Kasumi-1 (cell line): ENCODE data around the gene PARL.

Source experiments
- DNase-seq, 2 experiments: peaks; one replicate each; lab custom pipeline; 2025; lab: John Stamatoyannopoulos, UW

Gene PARL

DNA sequence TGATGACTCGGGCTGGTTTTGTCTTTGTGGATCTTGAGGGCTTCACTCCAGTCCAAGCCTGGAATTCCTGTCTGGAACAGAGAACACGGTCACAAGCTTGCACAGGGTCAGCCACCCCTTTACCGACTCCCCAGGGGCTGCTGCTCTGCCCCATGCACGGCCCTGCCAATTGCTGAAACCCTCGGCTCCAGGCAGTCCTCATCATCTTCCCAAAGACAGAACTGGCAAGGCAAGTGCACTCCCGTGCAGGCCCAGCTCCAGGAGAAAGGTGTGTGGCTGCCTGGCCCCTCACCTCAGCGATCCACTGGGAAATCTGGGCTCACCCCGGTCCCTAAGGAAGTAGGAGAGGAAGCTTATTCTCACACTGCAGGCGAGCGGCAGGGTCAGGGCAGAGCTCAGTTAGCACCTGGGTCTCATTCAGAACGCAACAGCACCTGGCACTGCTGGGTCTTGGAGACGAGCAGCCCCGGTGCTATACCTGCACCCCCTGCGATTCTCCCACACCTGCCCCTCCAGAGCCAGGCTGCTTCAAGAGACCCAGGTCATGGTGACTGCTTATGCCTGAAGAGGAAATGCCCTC, 66.5 kb downstream of the PARL start:
- DNase-seq, result no peak

DNA sequence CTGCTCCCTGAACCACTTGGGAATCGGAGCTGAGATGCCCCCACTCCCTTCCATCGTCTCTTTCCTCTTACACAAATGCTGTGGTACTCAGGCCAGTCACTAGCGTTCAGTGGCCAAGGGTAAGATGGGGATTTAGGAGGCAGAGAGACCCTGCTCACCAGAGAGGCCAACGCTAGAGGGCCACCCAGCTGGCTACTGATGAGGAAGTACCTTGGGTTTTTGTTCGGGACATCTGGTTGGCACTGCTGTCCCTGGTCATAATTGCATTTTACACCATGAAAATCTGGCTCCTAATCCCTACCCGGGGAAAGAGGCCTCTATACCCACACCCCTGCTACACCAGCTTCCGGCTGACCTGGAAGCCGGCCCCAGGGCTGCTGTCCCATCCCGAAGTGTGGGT, 67.0 kb downstream of the PARL start:
- DNase-seq, result no peak

DNA sequence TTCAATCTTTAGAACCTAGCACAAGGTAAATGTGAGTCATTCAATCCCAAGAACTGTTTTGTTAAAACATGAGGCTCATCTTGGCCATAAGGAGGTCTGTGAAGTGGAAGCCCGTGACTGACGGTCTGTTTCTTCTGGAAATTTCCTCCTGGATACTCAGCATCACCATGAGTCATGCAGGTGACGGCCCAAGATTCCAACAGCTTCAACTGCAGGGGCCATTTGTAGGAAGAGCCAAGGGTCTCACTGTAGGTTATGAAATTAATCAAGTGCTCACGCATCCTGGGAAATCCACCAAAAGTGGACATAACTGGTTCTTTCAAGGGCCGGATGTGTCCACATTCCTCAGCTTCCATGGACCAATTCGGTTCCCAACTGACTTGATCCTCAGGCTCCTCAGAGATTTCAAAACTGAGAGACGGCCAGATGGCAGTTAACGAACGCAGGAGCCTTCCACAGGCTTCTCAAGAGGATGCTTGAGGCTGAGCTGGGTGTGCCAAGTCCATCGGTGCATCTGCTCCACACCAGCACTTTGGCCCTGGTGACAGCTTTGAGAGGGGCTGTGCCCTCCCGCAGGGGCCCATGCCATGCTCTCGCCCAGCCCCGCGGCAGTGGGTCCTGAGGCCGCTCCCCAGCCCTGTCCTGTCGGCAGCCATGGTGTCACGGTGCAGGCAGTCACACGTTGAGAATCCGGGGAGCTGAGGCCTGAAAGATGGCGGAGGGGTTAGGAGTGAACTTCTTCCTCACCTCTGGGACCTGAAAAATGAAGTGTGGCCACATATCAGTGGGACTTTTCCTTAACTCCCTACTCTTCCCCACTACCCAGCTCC, 67.8 kb downstream of the PARL start:
- DNase-seq, result no peak

DNA sequence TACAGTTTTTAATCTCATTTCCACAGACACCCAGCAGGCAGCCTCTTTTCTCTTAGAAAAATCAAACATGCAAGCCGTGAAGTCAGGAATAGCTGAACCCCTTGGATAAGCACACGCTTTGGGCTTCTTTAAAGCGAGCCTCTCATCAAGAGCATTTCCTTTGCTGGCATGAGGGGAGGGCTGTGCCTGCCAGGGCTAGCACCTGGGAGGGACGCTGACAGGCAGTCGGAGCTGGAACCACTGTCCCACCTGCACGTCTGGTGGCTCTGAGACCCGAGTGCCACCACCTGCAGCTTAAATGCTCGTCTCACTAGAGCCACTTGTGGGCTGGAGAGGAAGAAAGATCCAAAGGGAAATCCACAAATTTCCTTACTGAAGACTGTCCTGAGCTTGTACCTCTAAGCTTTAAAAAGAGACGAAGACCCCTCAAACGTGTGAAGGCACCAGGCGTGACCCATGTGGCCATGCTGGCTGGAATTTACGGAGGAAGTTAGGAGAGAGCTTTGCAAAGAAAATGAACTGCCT, 68.7 kb downstream of the PARL start:
- DNase-seq, result no peak

DNA sequence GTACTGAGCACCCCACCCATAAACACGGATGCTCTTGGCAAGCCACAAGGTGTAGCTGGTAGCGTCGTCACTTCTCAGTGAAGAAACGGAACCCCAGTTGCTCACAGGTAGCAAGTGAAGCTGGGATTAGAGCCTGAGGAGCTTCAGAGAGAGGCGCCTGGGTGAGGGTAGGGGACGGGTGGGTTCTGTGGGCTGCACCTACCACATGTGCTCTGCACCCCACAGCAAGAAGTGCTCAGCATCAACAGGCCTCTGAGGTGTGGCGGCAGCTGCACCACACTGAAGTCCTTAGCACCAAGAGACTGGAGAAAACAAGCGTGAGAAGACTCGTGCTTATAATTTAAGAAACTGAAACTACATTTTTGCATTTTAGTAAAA, 69.1 kb downstream of the PARL start:
- no peak for DNase-seq

DNA sequence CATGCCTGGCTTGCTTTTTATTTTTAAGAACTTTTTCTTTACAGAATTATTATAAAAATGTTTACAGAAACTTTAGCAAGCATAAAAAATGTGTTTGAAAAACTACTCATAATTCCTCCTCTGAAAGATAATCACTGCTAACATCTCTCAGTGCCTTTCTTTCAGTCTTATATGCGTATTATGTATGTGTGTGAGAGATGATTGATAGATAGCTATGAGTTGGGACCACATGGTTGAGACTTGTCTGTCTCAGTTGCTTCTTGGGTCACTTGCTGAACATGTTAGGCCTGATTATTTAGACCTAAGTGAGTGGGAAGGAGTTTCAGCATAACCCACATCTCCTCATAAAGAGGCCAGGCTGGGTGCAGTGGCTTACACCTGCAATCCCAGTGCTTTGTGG, 70.4 kb downstream of the PARL start:
- no peak for DNase-seq

DNA sequence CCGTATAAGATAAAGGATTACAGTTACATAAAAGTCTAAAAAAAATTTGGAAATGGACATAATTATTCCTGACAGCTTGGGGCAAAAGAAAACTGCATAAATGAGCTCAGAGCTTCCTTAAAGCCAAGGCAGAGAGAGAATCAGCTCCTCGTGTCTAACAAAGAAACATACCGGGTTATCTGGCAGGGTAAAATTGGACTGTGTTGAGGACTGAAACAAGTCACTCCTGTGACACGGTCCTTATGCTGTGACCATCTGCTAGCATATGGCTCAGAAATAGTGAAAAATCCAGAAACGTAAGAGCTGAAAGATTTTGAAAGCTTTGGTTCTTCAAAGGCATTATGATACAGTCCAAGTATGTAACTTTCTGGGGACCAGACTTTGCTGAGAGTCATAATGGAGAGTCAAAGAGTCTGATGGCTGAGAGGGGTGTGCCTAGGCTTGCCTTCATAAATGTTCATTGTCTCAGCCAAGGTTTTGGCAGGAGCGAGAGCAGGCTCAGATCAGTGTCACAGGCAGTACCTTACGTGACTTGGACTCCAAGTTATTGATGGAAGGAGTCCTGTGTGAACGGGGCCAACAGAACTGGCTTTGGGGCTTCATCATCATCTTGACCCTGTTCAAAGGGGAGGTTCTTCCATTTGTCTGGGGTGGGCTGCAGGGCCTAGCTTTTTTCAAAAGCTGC, 71.8 kb downstream of the PARL start:
- no peak for DNase-seq

DNA sequence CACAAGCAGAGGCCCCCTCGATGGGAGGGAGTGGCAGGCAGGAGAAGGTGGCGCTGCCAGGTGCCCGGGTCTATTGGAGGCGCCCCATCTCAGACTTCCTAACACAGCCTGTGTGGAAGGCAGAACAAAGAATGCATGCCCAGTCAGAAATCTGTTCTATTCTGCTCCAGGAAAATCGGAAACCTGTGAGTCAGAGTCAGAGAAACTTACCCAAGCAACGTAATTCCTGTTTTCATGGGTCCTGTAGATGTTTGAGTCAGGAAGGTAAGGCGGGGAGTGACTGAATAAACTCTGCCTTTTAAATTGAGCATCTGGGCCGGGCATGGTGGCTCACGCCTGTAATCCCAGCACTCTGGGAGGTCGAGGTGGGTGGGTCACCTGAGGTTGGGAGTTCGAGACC, 73.0 kb downstream of the PARL start:
- DNase-seq, result no peak

DNA sequence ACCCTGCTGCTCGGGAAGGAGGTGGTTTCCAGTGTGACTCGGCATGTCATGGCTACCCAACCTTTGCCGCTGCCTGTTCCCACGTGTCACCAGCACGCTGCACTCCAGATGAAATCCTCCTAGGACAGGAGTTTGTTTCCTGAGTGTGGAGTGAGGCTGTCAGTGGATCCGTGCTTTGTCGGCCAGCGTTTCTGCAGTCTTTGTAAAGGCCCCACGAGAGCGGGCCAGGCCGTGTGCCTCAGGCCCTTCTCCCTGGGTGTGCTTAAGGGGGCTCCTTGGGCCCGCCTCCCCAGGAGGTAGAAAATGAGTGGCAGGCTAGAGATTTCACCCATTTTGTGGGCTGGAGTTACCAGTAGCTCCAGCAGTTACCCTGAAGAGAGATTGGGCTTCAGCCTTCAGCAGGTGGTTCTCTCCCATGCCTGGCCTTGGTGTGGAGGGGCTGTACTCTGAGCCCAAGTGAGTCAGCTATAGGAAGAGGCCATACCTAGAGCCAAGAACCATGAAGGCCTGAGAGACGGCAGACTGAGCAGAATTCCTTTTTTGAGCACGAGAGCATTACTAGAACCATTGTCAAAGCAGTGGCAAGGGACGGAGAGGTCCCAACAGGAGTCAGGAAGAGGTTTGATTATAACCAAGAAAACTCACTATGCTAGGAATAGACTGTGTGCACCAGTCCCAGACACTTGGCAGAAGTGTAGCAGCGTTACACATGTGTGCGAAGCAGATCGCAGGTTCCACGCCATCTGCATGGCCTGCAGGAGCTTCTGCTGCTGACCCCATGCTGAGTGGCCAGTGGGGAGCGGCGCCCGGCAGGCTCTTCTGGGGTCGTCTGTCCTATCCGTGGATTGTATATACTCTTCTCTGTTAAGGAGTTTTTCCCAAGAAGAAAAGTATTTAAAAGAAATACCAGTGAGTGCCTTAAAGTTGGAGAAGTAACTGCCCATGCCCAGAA, 73.8 kb downstream of the PARL start:
- no peak for DNase-seq

DNA sequence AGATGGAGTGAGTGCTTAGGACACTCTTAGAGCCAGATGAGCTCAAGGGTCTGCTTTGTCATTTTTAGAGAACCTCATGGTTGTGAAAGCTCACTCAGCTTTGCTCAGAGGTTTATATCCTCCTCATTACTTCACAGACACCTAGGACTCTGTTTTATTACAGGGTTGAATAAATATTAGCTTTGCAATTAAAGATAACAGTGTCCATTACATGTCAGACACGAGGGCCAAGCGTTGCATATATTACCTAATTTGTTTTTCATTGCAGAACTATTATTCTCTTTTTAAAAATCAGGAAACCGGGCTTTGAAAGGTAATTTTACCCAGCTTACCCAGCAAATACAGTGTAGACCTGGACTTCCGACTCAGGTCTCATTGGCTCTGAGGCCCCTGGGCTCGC, 75.4 kb downstream of the PARL start:
- no peak for DNase-seq

DNA sequence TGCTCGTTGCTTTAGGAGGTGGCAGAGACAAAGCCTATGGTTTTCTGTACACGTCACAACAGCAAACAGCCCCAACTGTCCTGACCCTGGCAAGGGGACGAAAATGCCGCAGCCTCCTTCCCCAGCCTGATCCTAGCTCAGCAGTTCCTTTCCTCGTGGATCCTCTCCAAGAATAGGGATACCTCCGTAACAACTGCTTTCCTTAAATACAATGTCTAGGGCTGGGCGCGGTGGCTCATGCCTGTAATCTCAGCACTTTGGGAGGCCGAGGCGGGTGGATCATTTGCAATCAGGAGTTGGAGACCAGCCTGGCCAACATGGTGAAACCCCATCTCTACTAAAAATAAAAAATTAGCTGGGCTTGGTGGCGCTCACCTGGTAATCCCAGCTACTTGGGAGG, 76.3 kb downstream of the PARL start:
- DNase-seq, result no peak

DNA sequence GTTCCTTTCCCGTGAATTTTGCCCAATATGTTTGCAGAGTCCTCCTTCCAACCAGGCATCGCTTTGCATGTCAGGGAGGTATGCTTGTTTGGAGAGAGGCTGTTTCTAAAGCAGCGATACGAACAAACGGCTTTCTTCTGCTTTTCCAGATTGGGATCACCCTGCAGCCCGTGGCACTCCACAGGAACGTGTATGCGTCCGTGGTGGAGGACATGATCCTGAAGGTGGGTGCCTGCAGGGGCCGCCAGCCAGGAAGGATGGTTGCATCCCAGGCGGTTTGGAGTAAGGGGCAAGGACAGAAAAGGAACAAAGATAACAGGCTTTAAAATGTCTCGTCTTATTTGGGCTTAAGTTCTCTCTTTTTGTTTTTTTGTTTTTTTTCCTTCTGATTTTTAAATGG, 76.8 kb downstream of the PARL start:
- no peak for DNase-seq

DNA sequence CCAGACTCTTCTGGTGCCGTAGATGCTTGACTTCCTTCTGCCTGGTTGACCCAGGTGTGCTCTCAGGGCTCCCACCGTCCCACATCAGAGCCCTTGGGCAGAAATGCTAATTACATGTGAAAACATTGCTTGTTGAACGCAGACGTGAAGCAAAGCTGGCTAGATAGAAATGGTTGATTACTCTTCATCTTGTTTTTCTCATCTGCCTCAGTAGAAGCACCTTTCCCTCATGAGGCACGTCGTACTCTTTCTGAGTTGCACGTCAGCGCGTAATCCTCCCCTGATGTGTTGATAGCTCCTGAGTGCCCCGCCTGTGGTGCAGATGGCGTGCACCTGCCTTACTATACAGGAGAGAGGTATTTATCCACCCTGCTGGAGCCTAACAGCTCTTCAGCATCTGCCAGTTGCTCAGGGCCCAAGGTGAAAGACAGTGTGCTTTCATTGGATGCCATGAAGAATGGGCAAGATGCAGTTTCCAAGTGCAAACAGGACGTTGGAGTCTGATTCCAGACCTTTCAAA, 77.4 kb downstream of the PARL start:
- no peak for DNase-seq

DNA sequence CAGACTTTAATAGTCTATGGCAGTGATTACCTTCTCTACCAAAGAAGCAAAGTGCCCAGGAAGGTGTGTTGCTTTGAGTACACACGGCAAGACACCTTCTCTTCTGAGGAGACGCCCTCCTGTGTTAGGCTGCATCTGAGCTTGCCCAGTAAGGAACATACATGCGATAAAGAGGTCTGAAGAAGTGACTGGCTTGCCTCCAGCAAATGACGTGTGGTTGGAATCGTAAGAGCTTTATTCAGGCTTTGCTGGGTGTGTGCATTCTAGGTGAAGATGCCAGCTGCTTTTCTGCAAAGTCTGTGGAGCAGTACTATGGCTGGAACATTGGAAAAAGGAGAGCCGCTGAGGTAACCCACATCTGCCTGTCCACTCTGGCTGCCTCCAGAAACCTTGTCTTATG, 81.7 kb downstream of the PARL start:
- DNase-seq, result no peak

DNA sequence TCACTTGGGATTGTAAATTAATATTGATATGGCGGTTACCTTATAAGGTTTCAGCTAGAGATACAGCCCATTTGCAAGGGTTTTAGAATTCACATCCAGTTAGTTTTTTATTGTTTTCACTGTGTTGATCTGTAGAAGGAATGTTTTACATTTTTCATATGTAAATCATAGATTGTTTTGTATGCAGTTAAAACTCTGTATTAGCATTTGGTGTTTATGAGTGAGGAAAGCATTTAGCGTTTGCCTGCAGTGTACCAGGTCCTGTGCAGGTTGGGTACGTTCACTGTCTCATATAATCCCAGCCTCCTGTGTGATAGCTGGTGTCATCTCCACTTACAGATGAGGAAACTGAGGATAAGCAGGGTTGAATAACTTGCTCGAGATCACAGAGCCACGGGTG, 83.1 kb downstream of the PARL start:
- DNase-seq, result no peak

DNA sequence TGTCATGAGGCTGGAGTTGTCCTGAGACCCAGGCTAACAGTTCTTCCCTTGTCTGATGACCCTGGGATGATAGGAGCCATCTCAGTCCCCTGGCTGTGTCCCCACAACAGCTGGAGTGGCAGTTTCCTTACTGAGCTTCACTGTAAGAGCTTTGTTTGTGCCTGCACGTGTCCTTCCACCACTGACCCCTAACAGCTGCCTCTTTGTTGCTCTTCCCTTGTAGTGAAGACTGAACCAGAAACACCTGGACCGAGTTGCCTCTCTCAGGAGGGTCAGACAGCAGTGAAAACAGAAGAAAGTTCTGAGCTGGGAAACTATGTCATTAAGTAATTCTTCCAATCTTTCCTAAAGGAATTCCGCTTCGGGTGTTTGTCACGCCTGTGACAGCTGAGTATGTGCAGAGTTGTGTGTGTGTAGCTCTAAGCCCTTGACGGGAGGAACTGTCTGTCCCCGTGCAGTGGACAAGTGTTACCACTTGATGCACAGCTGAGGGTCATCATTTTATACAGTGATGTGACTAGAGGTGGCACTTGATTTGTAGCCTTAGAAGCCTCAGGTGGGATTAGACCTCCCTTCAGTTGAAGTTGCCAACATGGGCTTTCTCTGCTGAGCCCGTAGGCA, 84.3 kb downstream of the PARL start:
- DNase-seq, result no peak

DNA sequence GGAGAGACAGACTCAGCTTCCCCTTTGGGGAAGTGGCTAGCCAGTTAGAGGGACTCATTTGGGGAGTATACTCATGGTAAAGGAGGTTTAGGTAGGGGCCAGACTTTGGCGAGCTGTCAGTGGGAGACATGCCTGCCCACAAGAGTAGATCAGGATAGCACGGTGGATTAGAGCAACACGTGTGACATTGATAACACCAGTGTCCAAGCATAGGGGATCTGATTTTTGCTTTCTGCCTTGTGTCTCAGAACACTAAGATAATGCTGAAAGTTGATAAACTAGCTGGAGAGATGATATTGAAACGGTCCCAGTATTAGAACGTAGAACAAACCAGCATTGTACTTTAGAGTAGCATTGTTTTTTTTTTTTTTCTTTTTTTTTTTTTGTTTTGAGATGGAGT, 85.2 kb downstream of the PARL start:
- DNase-seq, result no peak

DNA sequence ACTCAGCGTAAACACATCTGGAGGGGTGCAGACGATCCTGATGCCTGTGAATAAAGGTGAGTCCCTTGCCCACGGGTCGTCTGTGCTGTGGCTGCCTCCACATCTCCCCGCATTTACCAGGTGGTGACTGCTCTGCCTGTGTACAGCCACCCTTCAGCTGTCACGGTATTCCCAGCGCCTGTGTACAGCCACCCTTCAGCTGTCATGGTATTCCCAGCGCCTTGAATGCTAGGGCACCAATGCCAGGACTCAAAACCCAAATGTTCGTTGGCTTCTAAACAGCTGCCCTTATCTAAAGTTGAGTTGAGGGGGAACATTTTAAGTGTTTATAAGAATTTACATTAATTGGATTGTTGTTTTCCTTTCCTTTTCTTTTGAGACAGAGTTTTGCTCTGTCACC, 86.7 kb downstream of the PARL start:
- no peak for DNase-seq

DNA sequence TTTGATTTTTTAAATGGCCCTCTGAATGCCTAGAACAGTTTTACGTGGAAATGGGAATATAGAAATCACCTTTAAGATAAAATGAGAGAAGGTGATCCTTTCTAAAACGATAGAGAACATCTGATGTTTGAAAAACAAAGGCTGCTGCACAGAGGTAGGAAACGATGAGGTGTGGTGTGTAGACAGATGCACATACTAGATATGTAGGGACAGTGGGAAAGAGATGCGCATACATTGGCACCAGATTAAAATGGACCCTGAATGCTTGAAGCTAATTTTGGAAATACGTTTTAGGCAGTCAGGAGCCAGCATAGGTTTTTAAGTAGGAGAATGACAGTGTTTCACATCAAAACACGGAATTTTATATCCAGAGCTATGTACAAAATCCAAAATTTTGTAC, 88.3 kb downstream of the PARL start:
- no peak for DNase-seq

DNA sequence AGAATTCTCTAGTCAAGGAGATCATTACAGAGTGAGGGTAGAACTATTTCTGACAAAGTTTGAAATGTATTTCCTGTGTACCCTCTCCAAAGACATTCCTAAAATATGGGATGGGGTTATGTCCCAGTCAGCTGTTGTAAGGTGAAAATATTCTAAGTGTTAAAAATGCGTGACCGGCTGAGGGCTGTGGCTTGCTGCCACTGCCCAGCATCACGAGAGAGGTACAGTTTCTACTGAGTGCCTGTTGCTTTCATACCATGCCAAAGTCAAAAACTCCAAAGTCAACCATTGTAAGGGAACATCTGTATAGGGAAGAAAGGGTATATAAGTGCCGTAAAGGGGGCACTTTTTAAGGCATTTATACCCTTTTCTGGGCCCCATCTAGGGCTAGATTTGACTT, 90.2 kb downstream of the PARL start:
- DNase-seq, result no peak

DNA sequence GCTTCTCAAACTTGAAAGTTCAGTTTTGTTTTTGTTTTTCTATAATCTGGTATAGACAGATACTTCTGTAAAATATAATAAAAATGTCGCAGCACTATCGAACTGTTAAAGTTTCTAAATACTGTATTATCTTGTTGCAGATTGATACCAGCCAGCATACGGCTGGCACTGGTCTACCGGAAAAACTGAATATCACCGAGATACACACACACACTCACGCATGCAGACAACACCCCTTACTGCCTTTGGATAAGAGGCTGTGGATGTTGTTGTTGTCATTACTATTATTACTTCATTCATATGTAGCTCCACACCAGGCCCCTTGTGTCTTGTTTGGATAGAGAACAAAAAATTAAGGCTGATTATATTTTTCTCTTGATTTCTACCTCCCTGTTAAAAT, 91.7 kb downstream of the PARL start:
- DNase-seq, result no peak
